ENCODE data around the gene MRFAP1L1.
A peak's percentile ranks its signal among the peaks of the same experiment; 100 is the strongest.
"Not testable (repeated sequence)": the region's sequence is repeated elsewhere in the genome, so short reads cannot be mapped to it uniquely, and the experiment has no call there.

Gene MRFAP1L1

DNA sequence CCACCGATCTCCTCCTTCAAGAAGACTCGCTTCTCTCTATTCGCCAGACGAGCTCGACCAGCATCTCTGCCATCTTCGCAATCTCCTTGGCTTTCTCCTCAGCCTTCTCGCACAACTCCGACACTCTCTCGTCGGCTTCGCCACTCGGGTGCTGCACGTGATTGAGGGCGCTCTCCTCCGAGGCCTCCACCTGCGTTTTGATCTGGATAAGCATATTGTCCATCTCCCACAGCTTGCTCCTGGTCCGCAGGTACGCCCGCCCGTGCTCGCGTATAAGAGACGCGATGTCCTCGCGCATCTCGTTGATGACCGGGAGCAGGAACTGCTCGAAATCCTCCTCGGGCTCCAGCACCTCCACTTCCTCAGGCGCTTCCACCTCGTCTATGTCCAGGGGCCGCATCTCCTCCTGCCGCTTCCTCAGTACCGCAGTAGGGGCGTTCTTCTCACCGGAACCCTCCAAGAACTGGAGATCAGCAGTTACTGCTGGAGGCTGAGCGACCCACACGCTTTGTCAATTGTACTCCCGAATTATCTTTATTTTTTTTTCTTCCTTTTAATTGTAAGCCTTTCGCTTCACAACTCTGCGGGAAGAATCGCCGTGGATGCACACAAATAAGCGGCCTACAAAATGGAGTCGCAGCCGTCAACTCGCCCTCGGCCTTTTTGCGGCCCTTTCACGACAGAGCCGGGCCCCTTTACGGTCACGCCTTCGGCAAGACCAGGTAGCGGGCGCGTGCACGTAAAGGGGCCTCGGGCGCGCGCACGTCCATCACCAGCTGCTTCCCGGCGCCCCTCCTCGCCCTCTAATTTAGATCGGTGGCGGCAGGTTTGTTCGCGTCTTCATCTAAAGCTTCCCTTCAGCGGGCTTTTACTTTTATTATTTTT is at the start of gene MRFAP1L1:
TSS of gene MRFAP1L1 (minus strand) at position 636 of the 885 bp plus-strand sequence. CDS start at position 400, 236 bp downstream.
- peak; percentile 98 for DNase-seq

DNA sequence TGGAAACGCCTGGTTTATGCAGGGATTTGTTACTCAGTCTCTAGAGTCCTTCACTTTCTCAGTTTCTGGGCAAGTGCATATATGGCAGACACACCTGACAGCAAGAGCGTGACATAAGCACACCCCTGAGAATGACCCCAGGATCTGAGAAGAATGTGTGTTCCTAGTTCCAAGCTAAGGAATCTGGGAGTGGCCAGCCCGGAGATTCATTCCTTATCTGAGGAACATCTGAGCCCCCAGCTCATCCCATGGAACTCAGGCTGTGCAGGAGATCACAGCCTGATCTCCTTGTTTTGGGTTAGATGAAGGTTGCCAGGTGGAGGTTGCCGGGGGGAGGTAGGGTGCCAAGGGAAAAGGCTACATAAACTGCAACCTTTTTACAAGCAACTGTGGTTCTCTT is 49.1 kb upstream of the MRFAP1L1 start:
- no peak for DNase-seq

DNA sequence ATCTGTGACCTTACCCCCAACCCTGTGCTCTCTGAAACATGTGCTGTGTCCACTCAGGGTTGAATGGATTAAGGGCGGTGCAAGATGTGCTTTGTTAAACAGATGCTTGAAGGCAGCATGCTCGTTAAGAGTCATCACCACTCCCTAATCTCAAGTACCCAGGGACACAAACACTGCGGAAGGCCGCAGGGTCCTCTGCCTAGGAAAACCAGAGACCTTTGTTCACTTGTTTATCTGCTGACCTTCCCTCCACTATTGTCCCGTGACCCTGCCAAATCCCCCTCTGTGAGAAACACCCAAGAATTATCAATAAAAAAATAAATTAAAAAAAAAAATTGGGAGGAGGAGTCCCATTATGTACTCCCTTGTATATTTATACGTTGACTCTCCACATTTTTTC is 46.7 kb upstream of the MRFAP1L1 start:
- not testable (repeated sequence) for DNase-seq

DNA sequence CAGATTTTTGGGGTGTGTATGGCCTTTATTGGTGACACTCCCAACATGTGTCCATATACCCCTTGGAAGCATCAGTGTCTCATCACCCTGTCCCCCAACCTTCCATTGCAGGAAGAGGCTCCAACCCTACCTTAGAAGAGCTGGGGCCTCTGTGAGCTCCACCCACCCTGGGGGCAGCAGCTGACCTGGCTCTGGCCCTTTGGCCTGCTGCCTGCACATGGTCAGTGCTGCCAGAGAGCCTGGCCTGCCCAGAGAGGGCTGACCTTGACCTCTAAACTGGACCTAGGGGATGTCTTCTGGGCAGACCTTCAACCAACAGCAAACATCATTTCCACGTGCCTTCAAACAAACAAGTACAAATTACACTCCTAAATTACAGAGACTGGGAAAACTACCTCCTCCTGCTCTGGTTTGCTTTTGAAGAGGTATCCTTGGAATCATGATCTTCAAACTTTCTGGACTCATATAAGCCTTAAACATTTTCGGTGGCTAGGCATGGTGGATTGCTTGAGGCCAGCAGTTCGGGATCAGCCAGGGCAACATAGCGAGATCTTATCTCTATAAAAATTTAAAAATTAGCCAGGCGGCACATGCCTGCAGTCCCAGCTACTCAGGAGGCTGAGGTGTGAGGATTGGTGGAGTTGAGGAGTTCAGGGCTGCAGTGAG is 45.6 kb upstream of the MRFAP1L1 start:
- DNase-seq, result no peak

DNA sequence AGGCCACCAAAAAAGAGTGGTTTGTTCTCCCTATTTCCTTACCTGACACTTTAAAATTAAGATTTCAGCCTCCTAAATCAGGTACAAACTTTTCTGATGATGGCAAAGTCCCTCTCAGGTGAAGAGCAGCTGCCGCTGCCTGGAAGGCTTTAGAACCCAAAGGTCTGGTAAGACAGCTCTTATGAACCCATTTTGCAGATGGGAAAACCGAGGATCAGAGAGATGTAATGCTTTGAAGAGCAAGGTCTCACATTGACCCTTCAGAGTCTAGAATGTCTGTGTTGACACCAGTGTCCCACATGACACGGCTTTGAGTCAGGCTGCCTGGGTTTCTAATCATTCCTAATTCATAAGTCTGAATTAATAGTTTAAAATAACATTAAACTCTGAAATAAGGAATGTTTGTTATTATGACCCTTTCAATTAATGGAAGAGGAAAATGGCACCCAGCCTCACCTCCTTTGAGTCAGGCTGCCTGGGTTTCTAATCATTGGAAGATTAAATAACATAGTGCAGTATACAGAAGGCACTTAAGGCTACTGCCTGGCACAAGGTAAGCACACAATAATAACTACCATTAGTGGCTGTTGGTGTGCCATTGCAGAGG is 44.9 kb upstream of the MRFAP1L1 start:
- DNase-seq, result no peak

DNA sequence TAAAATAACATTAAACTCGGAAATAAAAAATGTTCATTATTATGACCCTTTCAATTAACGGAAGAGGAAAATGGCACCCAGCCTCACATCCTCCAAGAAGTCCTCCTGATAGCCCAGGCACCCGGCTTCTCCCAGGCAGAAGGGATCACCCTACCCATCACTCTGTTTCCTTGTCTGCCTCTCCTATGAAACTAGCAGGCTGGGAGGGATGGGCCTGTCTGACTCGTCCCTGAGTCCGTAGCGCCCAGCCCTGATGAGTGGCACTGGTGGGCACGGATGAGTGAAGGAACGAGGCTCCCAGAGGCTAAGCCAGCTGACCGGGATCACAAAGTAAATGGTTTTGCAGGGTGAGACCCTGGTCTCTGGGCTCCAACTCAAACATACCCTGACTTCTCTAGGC is 44.2 kb upstream of the MRFAP1L1 start:
- DNase-seq, result no peak

DNA sequence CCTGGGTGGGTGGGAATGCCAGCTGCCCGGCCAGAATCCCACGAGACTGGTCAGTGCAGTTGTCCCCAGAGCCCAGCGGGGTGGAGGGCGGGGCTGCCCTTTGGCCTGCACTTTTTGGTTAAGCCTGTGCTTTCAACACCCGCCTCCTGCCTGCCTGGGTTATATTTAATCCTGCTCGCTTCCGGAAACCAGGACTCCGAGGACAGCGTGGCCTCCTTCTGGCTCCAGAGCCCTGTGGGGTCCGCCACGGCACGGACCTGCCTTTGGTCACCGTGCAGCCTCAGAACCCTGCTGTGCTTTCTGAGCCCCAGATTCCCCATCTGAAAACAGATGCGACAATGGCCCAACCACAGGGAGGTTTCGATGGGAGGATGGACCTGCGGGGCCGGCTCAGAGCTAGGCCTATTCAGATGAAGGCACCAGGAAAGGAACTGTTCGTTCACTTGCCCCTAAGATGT is 43.5 kb upstream of the MRFAP1L1 start:
- no peak for DNase-seq

DNA sequence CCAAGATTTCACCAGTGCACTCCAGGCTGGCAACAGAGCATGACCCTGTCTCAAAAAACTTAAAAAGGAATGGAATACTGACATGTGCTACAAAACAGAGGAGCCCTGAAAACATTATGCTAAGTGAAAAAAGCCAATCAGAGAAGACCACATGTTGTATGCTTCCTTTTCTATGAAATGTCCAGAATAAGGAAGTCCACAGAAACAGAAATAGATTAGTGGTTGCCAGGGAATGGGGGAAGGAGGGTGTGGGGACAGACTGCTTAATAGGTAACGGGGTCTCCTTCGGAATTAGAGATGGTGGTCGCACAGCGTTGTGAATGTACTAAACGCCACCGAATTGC is 42.8 kb upstream of the MRFAP1L1 start:
- no peak for DNase-seq

DNA sequence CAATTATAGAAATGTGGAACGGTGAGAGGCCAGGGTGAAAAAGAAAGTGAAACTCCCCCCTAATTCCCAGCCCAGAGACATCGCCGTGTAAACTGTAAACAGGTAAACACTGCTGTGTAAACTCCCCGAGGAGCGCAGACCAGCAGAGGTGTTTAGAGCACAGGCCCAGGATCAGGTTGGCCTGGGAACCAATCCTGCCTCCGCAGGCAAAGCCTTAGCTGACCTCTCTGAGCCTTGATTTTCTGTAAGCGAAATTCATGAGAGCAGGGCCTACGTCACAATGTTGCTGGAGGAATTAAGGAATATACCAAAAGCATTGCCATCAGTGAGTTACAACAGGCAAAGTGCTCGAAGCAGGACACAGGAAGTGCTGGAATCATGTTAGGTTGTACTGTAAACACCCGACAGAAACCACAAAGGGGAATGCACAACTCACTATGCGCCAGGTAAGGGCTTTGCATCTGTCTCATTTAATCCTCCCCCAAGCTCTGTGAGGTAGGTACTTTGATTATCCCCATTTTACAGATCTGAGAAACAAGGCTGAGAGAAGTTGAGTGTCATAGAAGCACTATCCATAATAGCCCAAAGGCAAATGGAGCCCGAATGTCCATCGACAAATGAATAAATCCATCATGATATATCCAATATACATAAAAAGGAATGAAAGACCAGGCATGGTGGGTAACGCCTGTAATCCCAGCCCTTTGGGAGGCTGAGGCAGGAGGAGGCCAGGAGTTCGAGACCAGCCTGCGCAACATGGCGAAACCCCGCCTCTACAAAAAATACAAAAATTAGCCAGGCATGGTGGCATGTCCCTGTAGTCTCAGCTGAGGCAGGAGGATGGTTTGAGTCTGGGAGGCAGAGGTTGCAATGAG is 42.2 kb upstream of the MRFAP1L1 start:
- no peak for DNase-seq

DNA sequence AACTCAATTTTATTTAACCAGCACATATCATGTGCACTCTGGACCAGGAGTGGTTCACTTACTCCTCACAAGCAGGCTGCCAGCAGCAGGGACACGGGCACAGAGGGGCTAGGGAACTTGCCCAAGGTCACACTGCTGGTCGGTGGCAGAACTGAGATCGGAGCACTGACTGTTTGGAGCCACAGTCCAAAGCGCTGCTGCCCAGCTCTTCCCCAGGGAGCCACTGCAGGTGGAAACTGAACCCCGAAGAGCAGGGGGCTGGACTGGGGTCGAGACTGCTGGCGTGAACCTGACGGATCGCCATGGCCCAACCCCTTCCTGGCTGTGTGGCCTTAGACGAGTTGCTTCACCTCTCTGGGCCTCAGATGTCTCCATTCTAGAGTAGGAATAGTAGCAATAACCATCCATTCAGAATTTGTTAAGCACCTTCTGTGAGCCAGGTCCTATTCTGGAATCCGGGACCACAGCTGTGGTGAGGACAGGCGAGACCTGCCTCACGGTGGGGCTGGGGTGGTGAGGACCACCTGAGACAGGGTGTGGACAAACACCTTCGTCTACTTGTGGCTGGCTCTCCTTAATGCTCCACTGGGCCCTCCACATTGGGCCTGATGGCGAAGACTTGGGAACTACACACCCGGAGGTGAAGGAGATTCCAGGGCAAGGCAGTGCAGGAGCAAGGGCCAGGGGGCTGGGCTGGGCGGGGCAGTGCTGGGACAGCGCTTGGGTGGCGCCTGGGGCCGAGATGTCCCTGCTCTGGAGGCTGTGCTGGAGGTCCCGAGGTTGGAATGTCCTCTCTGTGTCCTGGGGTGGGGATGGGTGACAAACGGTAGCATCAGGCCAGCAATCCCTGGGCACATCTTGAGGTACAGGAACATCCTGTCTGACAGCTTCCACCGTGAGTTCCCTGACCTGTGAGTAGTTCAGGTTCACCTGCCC is 40.9 kb upstream of the MRFAP1L1 start:
- no peak for DNase-seq

DNA sequence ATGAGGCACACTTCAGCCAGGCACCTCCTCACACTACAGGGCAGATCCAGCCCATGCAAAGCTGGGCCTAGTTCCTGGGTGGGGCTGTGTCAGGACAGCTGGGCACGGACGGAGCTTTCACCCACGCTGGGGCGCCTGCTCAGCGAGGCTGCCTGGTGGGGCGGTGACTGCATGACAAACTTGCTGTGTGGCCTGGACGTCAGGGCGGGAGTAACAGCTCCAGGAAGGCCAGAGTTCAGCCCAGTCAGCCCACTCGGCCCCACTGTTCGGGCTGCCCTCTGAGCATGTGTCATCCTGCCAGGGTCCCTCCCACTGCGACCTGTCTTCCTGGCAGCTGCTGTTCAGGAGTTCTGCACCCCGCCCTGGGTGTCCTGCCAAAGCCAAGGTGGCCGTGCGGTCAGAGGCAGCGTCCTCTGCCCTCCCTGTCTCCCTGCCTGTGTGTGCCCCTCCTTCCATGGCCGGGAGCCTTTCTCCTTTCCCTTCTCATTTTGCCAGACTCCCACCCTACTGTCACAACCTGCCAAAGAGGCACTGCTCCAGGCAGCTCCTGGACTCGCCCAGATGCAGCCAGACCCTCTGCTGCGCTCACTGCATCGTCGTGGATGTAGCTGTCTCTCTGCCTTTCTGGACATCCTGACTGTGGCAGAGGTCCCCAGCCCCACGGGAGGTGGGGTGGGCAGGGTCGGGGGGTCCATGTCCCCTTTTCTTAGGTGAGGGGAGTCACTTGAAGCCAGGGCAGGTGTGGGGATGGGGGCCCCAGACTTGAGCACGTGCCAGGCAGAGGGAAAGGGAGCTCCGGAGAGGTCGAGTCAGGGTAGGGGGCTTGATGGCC is 39.9 kb upstream of the MRFAP1L1 start:
- DNase-seq, result peak; percentile 16

DNA sequence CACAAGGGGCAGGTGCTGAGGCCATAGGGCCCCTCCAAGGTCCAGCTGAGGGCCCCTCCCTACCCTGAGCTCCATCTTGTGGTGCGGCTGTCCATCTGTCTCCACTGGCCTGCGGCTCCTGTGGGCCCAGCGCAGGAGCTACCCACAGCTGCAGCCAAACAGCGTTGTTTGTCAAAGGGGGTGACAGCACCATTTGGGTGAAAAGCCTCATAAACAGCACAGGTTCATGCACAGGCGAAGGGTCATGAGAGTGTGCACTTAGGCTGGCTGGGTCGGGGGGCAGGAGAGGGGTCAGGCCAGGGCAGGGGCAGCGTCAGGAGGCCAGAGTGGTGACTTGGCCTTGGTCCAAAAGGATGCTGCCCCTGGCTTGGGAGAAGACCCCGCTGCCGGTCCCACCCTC is 38.6 kb upstream of the MRFAP1L1 start:
- no peak for DNase-seq

DNA sequence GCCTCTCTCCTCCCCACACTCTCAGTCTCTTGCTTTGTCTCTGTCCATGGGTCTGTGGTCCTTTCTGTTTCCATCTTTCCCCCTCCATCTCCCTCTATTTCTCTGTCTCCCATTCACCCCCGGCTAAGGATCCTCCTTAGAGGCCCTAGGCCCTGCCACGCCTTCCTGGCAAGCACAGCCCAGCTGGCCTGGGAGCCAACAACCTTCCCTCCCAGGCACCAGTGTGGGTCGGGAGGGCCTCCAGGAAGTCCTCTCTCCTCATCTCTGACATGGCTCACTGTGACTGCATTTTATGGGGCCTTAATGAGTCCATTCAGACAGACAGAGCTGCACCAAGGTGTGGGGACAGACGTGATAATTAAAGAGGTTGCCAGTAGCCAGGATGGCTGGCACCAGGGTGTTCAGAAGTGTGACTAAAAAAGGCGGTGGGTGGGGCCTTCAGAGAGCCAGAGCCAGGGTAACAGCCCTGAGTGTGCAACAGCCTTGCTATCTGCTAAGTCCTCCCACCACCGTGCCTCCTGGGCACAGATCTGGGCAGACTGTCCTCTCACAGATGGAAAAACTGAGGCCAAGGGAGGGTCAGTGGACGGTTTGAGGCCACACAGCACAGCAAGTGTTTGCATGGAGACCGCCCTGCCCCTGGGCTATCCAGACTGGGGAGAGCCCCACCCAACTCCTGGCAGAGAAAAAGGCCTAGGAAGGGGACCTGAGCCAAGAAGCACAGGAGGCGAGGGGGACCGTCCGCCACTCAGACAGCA is 37.8 kb upstream of the MRFAP1L1 start:
- peak; percentile 7 for DNase-seq

DNA sequence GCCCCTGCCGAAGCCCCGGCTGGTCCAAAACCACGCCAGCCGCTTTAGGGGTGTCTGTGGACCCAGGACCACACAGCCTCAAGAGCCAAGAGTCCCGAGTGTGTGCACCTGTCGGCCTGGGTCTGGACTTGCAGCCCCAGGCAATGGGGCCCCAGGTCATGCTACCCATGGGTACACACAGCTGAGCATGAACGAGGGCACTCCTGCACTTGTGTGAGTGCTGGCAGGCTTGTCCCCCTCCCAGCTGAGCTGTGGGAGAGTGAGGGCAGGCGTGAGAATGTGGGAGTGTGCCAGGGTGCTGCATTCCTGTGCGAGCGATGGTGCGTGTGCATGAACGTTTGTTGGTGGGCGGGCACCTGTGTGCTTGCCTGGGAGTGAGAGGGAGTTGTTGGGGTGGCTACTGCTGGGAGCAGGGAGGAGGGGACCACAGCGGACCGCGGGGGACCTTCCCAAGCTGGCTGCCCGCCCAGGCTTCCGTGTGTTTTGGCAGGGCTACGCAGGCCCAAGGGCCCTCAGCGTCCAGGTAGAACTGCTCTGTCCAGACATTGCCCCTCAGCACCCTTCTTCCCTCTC is 37.1 kb upstream of the MRFAP1L1 start:
- DNase-seq, result peak; percentile 13

DNA sequence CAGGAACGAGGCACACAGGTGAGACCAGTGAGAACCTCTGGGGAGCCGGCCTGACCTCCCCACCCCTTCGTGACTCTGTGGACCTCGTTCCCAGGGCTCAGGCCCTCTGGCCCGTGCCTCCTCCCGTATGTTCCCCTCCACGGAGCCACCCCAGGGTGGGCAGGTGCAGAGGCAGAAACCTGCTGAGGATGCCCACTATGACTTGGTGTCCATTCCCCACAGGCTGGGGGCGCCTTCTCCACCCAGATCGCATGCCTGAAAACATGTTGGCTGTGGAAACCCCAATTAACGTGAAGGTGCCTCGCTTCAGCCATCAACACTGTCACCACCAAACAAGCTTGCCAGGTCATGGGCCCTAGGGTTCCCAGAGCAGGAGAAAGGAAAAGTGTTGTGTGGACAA is 33.3 kb upstream of the MRFAP1L1 start:
- no peak for DNase-seq

DNA sequence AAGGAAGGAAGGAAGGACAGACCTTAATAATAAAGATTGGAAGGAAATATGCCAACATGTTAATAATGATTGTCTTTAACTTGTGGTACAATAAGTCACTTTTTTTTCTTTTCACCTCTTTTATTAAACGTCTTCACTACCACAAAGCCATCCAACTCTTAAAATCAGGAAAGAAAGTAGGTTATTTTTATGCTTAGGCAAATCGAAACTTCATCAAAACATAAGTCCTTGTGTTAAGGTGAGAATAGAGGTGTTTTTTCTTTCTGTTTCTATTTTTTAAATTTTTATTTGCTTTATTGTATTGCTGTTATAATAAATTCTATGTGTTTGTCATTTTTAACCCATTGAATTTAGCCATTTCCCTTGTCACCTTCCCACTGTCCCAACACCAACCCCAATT is 32.8 kb upstream of the MRFAP1L1 start:
- no peak for DNase-seq

DNA sequence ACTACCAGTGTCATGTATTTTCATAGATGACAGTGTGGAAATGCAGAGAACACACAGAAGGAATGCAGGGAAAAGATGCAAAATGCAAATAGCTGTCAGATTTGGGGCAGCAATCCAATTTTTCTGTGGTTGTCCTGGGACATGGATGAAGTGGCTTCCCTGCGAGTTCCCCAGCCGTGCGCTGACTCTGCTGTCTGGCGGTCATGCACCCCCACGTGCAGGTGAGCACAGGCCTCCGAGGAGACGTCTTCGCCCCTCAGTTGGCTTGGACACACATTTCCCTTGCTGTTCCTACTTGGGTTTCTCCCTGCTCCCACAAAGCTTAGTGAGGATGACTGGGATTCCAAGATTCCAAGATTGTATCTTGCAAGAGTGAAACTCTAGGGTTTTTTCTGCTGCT is 30.7 kb upstream of the MRFAP1L1 start:
- DNase-seq, result no peak

DNA sequence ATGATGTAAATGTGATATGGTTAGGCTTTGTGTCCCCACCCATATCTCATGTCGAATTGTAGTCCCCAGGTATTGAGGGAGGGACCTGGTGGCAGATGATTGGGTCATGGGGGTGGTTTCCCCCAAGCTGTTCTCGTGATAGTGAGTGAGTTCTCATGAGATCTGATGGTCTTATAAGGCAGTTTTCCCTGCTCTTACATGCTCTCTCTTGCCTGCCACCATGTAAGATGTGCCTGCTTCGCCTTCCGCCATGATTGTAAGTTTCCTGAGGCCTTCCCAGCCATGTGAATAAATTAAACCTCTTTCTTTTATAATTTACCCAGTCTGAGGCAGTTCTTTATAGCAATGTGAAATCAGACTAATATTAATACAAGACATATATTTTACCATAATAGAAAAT is 30.3 kb upstream of the MRFAP1L1 start:
- DNase-seq, result no peak

DNA sequence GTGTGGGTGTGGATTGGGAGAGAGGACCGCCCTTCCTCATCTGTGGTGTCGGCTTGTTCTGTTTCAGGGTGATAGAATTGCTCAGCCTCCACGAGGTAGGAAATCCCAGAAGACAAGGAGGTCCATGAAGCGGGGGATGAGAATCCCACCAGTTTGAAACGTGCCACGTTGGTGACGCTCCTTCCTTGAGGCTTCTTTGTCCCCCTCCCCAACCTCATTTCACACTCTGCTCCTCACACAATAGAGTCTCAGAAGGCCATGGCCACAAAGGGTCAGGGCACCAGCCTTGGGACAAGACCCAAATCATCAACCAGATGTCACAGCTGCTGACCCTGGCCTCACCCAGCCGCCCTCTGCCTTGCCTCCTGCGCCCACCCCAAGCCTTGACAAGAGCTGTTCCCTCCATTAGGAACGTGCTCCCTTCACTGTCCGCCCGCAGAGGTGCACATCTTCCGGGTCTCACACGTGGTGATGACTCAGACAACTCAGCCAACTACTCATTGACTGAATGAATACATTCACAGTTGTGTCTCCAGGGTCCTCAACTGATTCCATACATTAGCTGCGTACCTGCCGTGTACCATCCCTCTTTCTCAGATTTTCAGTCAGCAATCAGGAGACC is 24.6 kb upstream of the MRFAP1L1 start:
- DNase-seq, result no peak
